ENCODE results near the gene NRGN. TPM values are rescaled to one million over a fixed set of nuclear protein-coding genes. Genes with fewer than 3 reads are reported as not detected.
A peak's percentile ranks its signal among the peaks of the same experiment; 100 is the strongest.

Gene NRGN
- total RNA-seq, 1 donor from 2014 or later: 6.1 TPM

DNA sequence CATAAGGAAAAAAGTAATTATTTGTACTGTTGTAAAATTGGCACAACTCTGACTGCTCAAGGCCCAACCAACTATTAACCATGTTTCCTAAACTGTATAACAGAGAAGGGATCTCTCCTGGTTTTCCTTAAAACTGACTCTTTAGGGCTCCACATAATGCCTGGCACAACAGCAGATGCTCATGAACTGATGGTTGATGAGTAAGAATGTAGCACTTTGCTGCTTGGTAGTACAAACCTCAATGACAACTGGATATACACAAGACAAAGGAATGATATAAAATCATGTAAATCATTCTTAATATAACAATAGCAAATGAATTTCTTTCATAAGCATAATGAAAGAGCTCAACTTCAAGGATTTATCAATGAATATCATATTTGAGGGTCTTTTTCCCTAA, 48.8 kb downstream of the NRGN start:
- DNase-seq (ENCODE audit: low spot score): no peak
- Mint-ChIP-seq H3K27me3 (ENCODE audit: insufficient read depth) (no peaks in the 10 kb centered on the region), H3K27ac (no peak overlapping the region), H3K9me3 (no peaks in the 10 kb centered on the region), H3K4me1 (ENCODE audit: low read depth) (peaks cover 28% of the 10 kb centered on the region), H3K36me3 (ENCODE audit: low read depth) (no peaks in the 10 kb centered on the region), H3K4me3 (no peak overlapping the region)
- intact Hi-C loops (cut with micrococcal nuclease): no loop called here

DNA sequence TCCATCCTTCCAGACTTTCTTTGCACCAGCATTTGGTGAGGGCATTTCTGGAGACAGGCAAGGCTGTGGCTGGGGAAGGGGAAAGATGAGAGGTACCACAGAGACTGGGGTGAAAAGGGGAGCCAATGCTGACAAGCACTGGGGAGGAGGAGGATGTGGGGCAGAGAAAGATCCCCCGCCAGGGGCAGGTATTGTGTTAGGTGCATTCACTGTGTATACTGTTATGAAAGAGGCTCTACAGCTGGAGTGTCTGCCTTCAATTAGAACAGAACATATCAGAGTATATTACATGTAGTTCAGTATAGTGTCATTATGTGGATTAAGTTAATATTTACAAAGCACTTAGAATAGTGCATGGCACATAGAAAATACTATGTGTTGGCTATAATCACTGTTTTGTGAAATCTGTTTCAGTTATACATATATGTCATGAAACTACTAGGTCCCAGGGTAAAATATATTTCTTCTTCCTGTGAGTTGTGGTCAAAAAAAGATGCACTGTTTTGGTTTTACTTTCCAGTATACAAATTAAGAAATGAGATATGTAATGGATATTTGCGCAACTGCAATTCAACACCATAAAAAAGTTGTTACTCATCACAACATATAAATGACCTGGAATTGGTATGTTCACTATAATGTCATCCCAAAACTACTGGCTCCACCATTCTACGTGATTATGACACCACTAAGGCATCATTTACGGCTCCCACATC, 52.0 kb downstream of the NRGN start:
- no peaks in the 10 kb centered on the region for H3K36me3 Mint-ChIP-seq (ENCODE audit: low read depth)
- H3K27me3 Mint-ChIP-seq (ENCODE audit: insufficient read depth): no peaks in the 10 kb centered on the region
- no peak overlapping the region for H3K4me3 Mint-ChIP-seq
- peaks cover 28% of the 10 kb centered on the region for H3K4me1 Mint-ChIP-seq (ENCODE audit: low read depth)
- no peaks in the 10 kb centered on the region for H3K9me3 Mint-ChIP-seq
- intact Hi-C loops (cut with micrococcal nuclease): no loop called here
- H3K27ac Mint-ChIP-seq: no peak overlapping the region
- no peak for DNase-seq (ENCODE audit: low spot score)

DNA sequence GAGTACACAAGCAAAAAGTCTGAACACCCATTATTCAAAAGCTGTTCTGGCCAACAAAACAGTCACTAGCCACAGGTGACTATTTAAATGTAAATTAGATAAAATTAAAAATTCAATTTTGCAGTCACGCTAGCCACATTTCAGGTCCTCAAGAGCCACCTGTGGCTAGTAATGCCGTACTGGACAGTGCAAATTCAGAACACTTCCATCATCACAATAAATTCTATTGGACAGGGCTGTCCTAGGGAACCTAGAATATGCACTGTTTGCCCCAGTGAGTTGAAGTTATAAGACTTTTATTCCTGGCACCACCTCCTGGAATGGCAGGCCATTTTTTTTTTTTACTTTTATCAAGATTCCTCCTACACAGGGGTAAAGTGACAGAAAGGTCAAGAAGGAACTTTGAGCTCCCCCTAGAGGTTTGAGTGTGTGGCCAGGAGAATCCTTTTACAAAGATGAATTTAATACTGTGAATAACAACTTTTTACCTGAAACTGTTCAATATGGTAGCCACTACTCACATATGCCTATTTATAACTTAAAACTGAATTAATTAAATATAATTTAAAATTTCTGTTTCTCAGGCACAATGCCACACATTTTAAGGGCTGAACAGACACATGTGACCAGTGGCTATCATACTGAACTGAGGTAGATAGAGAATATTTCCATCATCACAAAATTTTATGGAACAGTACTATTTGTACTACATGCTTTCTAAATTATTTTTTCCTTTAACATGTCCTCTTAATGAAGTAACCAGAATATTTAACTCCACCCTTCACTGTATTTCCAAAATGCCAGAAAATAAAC, 53.9 kb downstream of the NRGN start:
- Mint-ChIP-seq H3K9me3 (no peaks in the 10 kb centered on the region), H3K4me3 (no peak overlapping the region), H3K27ac (no peak overlapping the region), H3K27me3 (ENCODE audit: insufficient read depth) (no peaks in the 10 kb centered on the region), H3K4me1 (ENCODE audit: low read depth) (peaks cover 36% of the 10 kb centered on the region), H3K36me3 (ENCODE audit: low read depth) (no peaks in the 10 kb centered on the region)
- intact Hi-C loops (cut with micrococcal nuclease): loop anchor here (1.0 kb wide), 3 partner anchors 30 to 124 kb away; no protein-coding TSS in a partner anchor
- DNase-seq (ENCODE audit: low spot score): peak; percentile 3

DNA sequence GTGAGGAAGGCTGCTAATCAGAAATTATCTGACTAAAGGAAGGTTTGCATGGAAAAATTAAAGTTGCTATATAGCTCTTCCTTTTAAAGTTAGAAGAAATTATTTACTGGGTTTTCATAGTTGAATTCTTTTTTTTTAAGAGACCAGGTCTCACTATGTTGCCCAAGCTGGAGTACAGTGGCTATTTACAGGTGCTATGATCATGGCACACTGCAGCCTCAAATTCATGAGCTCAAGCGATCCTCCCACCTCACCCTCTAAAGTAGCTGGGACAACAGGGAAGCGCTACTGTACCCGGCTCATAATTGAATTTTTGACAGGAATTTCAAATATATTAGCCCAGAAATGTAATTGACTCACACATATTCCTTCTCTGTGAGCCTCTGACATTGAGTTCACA, 56.6 kb downstream of the NRGN start:
- Mint-ChIP-seq H3K4me1 (ENCODE audit: low read depth) (peaks cover 44% of the 10 kb centered on the region), H3K4me3 (no peak overlapping the region), H3K27ac (no peak overlapping the region), H3K9me3 (no peaks in the 10 kb centered on the region), H3K36me3 (ENCODE audit: low read depth) (no peaks in the 10 kb centered on the region), H3K27me3 (ENCODE audit: insufficient read depth) (no peaks in the 10 kb centered on the region)
- intact Hi-C loops (cut with micrococcal nuclease): no loop called here
- DNase-seq (ENCODE audit: low spot score): no peak

Other genes with a start within 250 kb of the NRGN start
- gene OR8B12, start 196.3 kb upstream of the NRGN start, total RNA-seq: not detected in 2 replicates
- gene OR8A1, start 169.9 kb upstream of the NRGN start, total RNA-seq: not detected in 2 replicates
- gene PANX3, start 128.5 kb upstream of the NRGN start, total RNA-seq: not detected in 2 replicates
- 35.1 and 35.4 TPM in 2 replicates for gene TBRG1, start 117.1 kb upstream of the NRGN start, total RNA-seq
- 4.9 and 5.2 TPM in 2 replicates for gene SIAE, start 66.2 kb upstream of the NRGN start, total RNA-seq
- gene SPA17, start 66.0 kb upstream of the NRGN start, total RNA-seq: 1.7 and 2.4 TPM in 2 replicates
- gene VSIG2, start 12.3 kb downstream of the NRGN start, total RNA-seq: not detected in 2 replicates
- 0.52 and 0.64 TPM in 2 replicates for gene ESAM, start 22.3 kb downstream of the NRGN start, total RNA-seq
- gene MSANTD2, start 60.5 kb downstream of the NRGN start, total RNA-seq: 8.9 and 9.7 TPM in 2 replicates
- gene ROBO3, start 125.5 kb downstream of the NRGN start, total RNA-seq: 4.5 and 5.5 TPM in 2 replicates
- gene ROBO4, start 157.9 kb downstream of the NRGN start, total RNA-seq: not detected in 2 replicates
- gene HEPN1, start 179.3 kb downstream of the NRGN start, total RNA-seq: not detected in 2 replicates
- not detected in 2 replicates for gene HEPACAM, start 196.1 kb downstream of the NRGN start, total RNA-seq
- 3.1 and 3.4 TPM in 2 replicates for gene CCDC15, start 214.3 kb downstream of the NRGN start, total RNA-seq